ENCODE measurements around the gene ANXA5.

ANXA5 gene

DNA sequence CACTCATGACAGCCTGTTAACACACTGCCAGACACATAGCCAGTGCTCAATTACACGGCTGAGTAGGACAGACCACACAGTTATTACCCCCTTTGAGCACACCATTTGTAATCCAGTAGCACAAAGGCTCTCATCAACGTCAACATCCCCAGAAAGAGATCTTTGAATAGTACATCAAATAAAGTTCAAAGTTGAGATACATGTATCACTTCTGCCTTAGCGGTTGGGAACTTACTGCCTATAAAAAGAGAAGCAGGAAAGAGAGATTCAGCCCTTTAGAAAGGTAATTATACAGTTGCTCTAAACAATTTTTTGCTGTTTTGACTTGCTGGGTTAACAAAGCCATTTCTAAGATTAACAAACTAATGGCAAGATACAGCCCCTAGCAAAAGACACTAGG, 16.2 kb downstream of the ANXA5 start:
- H3K4me3 ChIP-seq (IDR thresholded peaks at IDR 0.05; ENCODE audit: insufficient read depth, low read depth, low read length): no peak overlapping the region
- no peak overlapping the region for H3K9ac ChIP-seq
- H3K79me2 ChIP-seq (ENCODE audit: insufficient read depth, low read depth): no peaks in the 10 kb centered on the region
- no peaks in the 10 kb centered on the region; the same call in 1 of the 2 replicates for H3K36me3 ChIP-seq (ENCODE audit: insufficient read depth)
- no peaks in the 10 kb centered on the region for H4K20me1 ChIP-seq (ENCODE audit: insufficient read depth)
- TF ChIP-seq, protein P1, sequence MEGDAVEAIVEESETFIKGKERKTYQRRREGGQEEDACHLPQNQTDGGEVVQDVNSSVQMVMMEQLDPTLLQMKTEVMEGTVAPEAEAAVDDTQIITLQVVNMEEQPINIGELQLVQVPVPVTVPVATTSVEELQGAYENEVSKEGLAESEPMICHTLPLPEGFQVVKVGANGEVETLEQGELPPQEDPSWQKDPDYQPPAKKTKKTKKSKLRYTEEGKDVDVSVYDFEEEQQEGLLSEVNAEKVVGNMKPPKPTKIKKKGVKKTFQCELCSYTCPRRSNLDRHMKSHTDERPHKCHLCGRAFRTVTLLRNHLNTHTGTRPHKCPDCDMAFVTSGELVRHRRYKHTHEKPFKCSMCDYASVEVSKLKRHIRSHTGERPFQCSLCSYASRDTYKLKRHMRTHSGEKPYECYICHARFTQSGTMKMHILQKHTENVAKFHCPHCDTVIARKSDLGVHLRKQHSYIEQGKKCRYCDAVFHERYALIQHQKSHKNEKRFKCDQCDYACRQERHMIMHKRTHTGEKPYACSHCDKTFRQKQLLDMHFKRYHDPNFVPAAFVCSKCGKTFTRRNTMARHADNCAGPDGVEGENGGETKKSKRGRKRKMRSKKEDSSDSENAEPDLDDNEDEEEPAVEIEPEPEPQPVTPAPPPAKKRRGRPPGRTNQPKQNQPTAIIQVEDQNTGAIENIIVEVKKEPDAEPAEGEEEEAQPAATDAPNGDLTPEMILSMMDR (conservative IDR thresholded peaks at IDR 0.05; ENCODE audit: low read depth, low read length): no peak
- H3K4me2 ChIP-seq: no peak overlapping the region
- H2AFZ ChIP-seq (ENCODE audit: low read depth): no peak overlapping the region
- no peaks in the 10 kb centered on the region for H3K27me3 ChIP-seq (ENCODE audit: insufficient read depth, low read depth)
- no peaks in the 10 kb centered on the region for H3K4me1 ChIP-seq (ENCODE audit: low read depth, poor library complexity, severe bottlenecking)
- no peak overlapping the region for H3K27ac ChIP-seq

DNA sequence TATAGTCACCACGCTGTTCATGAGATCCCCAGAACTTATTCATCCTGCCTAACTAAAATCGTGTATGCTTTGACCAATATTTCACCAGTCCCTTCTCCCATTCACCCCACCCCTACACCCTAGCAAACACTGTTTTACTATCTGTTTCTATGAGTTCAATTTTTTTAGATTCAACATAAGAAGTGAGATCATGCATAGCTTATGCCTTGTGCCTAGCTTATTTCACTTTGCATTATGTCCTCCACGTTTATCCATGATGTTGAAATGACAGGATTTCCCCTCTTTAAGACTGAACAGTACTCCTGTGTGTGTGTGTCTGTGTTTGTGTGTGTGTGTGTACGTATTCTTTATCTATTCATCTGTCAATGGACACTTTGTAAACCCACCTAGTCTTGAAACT, 16.8 kb downstream of the ANXA5 start:
- H3K36me3 ChIP-seq (ENCODE audit: insufficient read depth): no peaks in the 10 kb centered on the region; the same call in 1 of the 2 replicates
- H3K27ac ChIP-seq: no peak overlapping the region
- no peaks in the 10 kb centered on the region for H3K27me3 ChIP-seq (ENCODE audit: insufficient read depth, low read depth)
- H3K4me1 ChIP-seq (ENCODE audit: low read depth, poor library complexity, severe bottlenecking): no peaks in the 10 kb centered on the region
- TF ChIP-seq, protein P1 (conservative IDR thresholded peaks at IDR 0.05; ENCODE audit: low read depth, low read length): no peak
- no peaks in the 10 kb centered on the region for H4K20me1 ChIP-seq (ENCODE audit: insufficient read depth)
- H2AFZ ChIP-seq (ENCODE audit: low read depth): no peak overlapping the region
- H3K4me2 ChIP-seq: no peak overlapping the region
- H3K79me2 ChIP-seq (ENCODE audit: insufficient read depth, low read depth): no peaks in the 10 kb centered on the region
- no peak overlapping the region for H3K4me3 ChIP-seq (IDR thresholded peaks at IDR 0.05; ENCODE audit: insufficient read depth, low read depth, low read length)
- no peak overlapping the region for H3K9ac ChIP-seq

DNA sequence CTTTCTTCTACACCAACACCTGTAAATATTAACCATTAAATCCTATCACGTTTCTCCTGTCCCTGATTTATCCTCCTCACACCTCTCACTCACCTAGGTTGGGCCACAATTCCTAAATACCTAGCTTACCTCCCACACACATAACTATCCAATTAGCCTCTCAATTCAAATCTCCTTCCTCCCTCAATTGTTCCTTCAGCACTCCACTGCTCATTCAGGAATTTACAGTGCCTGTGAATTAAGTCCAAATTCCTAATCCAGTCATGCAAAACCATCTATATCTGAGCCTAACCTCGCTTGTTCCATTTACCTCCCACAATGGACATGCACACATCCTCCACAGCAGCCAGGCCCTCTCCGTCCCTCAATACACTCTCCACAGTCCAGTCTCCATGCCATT, 17.5 kb downstream of the ANXA5 start:
- Histone ChIP-seq H3K27ac (no peak overlapping the region), H3K4me1 (ENCODE audit: low read depth, poor library complexity, severe bottlenecking) (no peaks in the 10 kb centered on the region), H3K36me3 (ENCODE audit: insufficient read depth) (no peaks in the 10 kb centered on the region; the same call in 1 of the 2 replicates), H2AFZ (ENCODE audit: low read depth) (no peak overlapping the region), H3K9ac (no peak overlapping the region), H3K4me2 (no peak overlapping the region), H3K4me3 (IDR thresholded peaks at IDR 0.05; ENCODE audit: insufficient read depth, low read depth, low read length) (no peak overlapping the region), H4K20me1 (ENCODE audit: insufficient read depth) (no peaks in the 10 kb centered on the region), H3K27me3 (ENCODE audit: insufficient read depth, low read depth) (no peaks in the 10 kb centered on the region), H3K79me2 (ENCODE audit: insufficient read depth, low read depth) (no peaks in the 10 kb centered on the region)
- TF ChIP-seq, protein P1 (conservative IDR thresholded peaks at IDR 0.05; ENCODE audit: low read depth, low read length): no peak

DNA sequence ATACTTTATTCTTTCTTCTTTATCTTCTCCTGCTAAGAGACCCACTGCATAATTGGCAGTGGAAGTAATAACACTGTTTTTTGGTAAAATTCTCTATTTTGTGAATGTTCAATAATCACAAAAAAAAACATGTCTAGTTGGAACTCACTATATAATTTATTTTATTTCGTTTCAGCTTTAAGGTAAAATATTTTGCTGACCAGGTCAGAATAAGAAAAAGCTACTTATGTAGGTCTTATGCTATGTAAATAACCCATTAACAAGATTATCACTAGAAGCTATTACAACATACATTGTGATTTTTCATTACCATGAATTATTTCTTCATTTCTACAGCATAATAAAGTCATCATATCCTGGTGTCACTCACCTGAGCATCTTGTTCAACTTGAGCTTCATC, 19.3 kb downstream of the ANXA5 start:
- Histone ChIP-seq H3K4me3 (IDR thresholded peaks at IDR 0.05; ENCODE audit: insufficient read depth, low read depth, low read length) (no peak overlapping the region), H3K36me3 (ENCODE audit: insufficient read depth) (no peaks in the 10 kb centered on the region; the same call in 1 of the 2 replicates), H3K79me2 (ENCODE audit: insufficient read depth, low read depth) (no peaks in the 10 kb centered on the region), H2AFZ (ENCODE audit: low read depth) (no peak overlapping the region), H3K4me2 (no peak overlapping the region), H3K27me3 (ENCODE audit: insufficient read depth, low read depth) (no peaks in the 10 kb centered on the region), H3K27ac (no peak overlapping the region), H3K4me1 (ENCODE audit: low read depth, poor library complexity, severe bottlenecking) (no peaks in the 10 kb centered on the region), H4K20me1 (ENCODE audit: insufficient read depth) (no peaks in the 10 kb centered on the region), H3K9ac (no peak overlapping the region)
- TF ChIP-seq, protein P1 (conservative IDR thresholded peaks at IDR 0.05; ENCODE audit: low read depth, low read length): no peak
